ENCODE data around the gene EP400. TPM values are rescaled to one million over a fixed set of nuclear protein-coding genes. Genes with fewer than 3 reads are reported as not detected.

EP400 gene
- total and polyA plus RNA-seq, 9 of the 15 experiments (the other 6 are each of a cell fraction or from before 2014, with no cell fraction given) = 4.5 to 58.0 (median 7.0) TPM

GRCh38 chr12:132024758-132025157 is 75.0 kb downstream of the EP400 start:
- Histone ChIP-seq H2AFZ (ENCODE audit: low read depth, low read length) (no peak overlapping the region), H3K4me1 (replicated peaks in 1 of 2; ENCODE audit: control insufficient read depth in 2 of 2, insufficient read depth in 2 of 2, low read length in 2 of 2) (peaks cover 0 to 6% of the 10 kb centered on the region in 2 experiments; a peak in 1 of 5 replicates), H4K20me1 (replicated peaks; ENCODE audit: control insufficient read depth, insufficient read depth, low read length) (no peaks in the 10 kb centered on the region; the same call in 1 of the 2 replicates), H3K9ac (ENCODE audit: insufficient read depth in 1 of 2, low read depth in 2 of 2, low read length in 2 of 2) (no peak overlapping the region), H3K27me3 (ENCODE audit: control insufficient read depth in 2 of 2, insufficient read depth in 2 of 2, low read length in 2 of 2) (no peaks in the 10 kb centered on the region), H3K79me2 (ENCODE audit: control insufficient read depth, insufficient read depth, low read length) (no peaks in the 10 kb centered on the region), H3K9me1 (ENCODE audit: control insufficient read depth, insufficient read depth, low read length) (no peaks in the 10 kb centered on the region), H3K36me3 (ENCODE audit: control insufficient read depth, insufficient read depth, low read length) (peaks cover 92% of the 10 kb centered on the region), H3K9me3 (replicated peaks; ENCODE audit: control insufficient read depth, insufficient read depth, low read depth, low read length) (no peaks in the 10 kb centered on the region), H3K4me3 (no peak overlapping the region), H3K4me2 (ENCODE audit: insufficient read depth, low read length) (no peak overlapping the region), H3K27ac (ENCODE audit: extremely low read depth, low read depth, low read length) (no peak overlapping the region)
- WGBS (ENCODE audit: insufficient coverage, low coverage, missing lambda C conversion rate) = 95% methylated on average over 8 of the region's 11 CpGs
- no peak for FAIRE-seq
- CTCF ChIA-PET (ENCODE audit: low intra/inter-chr PET ratio) = no interaction called here
- POLR2A ChIA-PET = no interaction called here
- intact Hi-C loops (cut with micrococcal nuclease) (no loop called here), in situ Hi-C loops (cut with MboI) (no loop called here)
- no peak for DNase-seq (ENCODE audit: extremely low read depth in 1 of 4, low spot score in 3 of 4)
- ATAC-seq = no peak
- BruUV-seq (replicated peaks) = no TSS peak
- TF ChIP-seq TFAP4 (CRISPR knock-in tag; IDR thresholded peaks at IDR 0.05; ENCODE audit: borderline replicate concordance) (no peak), NKRF (IDR thresholded peaks at IDR 0.05; ENCODE audit: borderline replicate concordance) (no peak), ZFP91 (CRISPR knock-in tag; IDR thresholded peaks at IDR 0.05) (no peak), MYNN (IDR thresholded peaks at IDR 0.05) (no peak), MYNN (CRISPR knock-in tag; IDR thresholded peaks at IDR 0.05) (no peak), U2AF2 (optimal IDR thresholded peaks at IDR 0.05; ENCODE audit: low read depth, low read length) (no peak)
